Body of pancreas (tissue), 4 donors: ENCODE measurements around the gene SCN8A. TPM values are rescaled to one million over a fixed set of nuclear protein-coding genes. Genes with fewer than 3 reads are reported as not detected.

Experiments used
- ATAC-seq: fragments of 150-250 bp; one replicate; pipeline ENCODE4 v1.9.1; 2016
- DNase-seq, 4 donors: peaks; one replicate each; pipeline ENCODE4 v3.0.0-alpha.2; 2019
- H3K27ac ChIP-seq, 4 donors: fragments of 200-600 bp; sonication (generic); 1 replicate in 3 of 4; 2 replicates in 1 of 4; pipeline versions ENCODE4 v1.5.1 to v1.6.1; 2016 to 2019; ENCODE audit warnings: mild to moderate bottlenecking in 1 of 4, mixed read lengths in 1 of 4, moderate library complexity in 1 of 4
- H3K27me3 ChIP-seq, 2 donors: fragments of 200-600 bp; sonication (generic); one replicate each; pipeline ENCODE4 v1.6.0; 2016; ENCODE audit warnings: mild to moderate bottlenecking in 1 of 2
- H3K36me3 ChIP-seq, 2 donors: fragments of 200-600 bp; sonication (generic); replicated peaks in 1 of 2; 2 replicates each; pipeline ENCODE4 v1.5.1; 2016; ENCODE audit warnings: low read depth in 2 of 2; ENCODE audit not compliant: insufficient read depth in 1 of 2
- H3K4me1 ChIP-seq: fragments of 200-600 bp; sonication (generic); one replicate; pipeline ENCODE4 v1.6.0; 2016
- H3K4me3 ChIP-seq, 2 donors: fragments of 200-600 bp; sonication (generic); 1 replicate in 1 of 2; 2 replicates in 1 of 2; pipeline ENCODE4 v1.5.1; 2016 to 2019
- H3K9me3 ChIP-seq, 3 donors: fragments of 200-600 bp; sonication (generic); 1 replicate in 2 of 3; 2 replicates in 1 of 3; pipeline ENCODE4 v1.5.1; 2016
- POLR2A ChIP-seq, 3 donors: fragments of 450-650 bp; IDR thresholded peaks; one replicate each; pipeline ENCODE4 v1.6.1; 2016; ENCODE audit warnings: antibody characterized with exemption in 3 of 3, mild to moderate bottlenecking in 2 of 3
- WGBS, 2 donors: methylation state at CpG; one replicate each; pipeline ENCODE4 v1.1.5; 2017; 5-methylcytosine and 5-hydroxymethylcytosine counted together
- intact Hi-C: fragments of 100-400 bp; cut with DNase I; formaldehyde crosslinking; loops from one replicate; pipeline ENCODE4 v1.15.1; 2023
- total RNA-seq, 2 donors: library from RNA; depleted of rRNA; stranded (reverse); fragments of >200 nt; gene quantifications; one replicate each; pipeline ENCODE4 v1.1.0, GENCODE V29; 2016
- TF ChIP-seq, protein P1 (sequence below), 7 experiments: fragments of 450-650 bp in 4 of 7; fragments of 200-600 bp in 3 of 7; sonication (generic) in 3 of 7; IDR thresholded peaks; one replicate each; pipeline ENCODE4 v1.5.1; 2016 to 2019; ENCODE audit warnings: antibody characterized with exemption in 7 of 7

The SCN8A gene
- total RNA-seq, 2 donors from 2014 or later: 4.9 to 11.2 TPM

DNA sequence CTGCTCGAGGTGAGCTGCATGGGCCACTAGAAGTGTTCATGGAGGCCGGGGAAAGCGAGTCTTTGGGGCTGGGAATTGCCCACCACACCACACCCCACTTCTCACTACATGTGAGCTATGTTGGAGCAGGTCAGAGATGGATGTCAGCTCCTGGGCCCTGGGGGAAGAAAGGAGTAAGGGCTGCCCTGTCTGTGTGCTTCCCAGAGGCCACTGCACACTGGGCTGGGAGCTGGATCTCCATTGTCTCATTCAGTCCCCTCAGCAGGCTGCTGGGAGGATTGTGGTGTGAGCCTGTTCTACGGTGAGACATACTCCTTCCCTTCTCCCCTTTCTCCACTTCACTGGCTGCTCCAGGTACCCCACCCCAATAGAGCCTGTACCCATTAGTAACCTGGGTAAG is 247.0 kb downstream of the SCN8A start:
- Histone ChIP-seq H3K9me3 (no peaks in the 10 kb centered on the region), H3K4me1 (no peaks in the 10 kb centered on the region), H3K27me3 (no peaks in the 10 kb centered on the region), H3K4me3 (no peak overlapping the region), H3K27ac (no peak overlapping the region), H3K36me3 (no peaks in the 10 kb centered on the region)
- intact Hi-C loops: no loop called here
- TF ChIP-seq, protein P1, sequence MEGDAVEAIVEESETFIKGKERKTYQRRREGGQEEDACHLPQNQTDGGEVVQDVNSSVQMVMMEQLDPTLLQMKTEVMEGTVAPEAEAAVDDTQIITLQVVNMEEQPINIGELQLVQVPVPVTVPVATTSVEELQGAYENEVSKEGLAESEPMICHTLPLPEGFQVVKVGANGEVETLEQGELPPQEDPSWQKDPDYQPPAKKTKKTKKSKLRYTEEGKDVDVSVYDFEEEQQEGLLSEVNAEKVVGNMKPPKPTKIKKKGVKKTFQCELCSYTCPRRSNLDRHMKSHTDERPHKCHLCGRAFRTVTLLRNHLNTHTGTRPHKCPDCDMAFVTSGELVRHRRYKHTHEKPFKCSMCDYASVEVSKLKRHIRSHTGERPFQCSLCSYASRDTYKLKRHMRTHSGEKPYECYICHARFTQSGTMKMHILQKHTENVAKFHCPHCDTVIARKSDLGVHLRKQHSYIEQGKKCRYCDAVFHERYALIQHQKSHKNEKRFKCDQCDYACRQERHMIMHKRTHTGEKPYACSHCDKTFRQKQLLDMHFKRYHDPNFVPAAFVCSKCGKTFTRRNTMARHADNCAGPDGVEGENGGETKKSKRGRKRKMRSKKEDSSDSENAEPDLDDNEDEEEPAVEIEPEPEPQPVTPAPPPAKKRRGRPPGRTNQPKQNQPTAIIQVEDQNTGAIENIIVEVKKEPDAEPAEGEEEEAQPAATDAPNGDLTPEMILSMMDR (IDR thresholded peaks at IDR 0.05): no peak
- no peak for TF ChIP-seq POLR2A (IDR thresholded peaks at IDR 0.05)
- WGBS, 2 donors: 76 to 100% methylated on average over 1 to 4 of the region's 4 CpGs
- DNase-seq: no peak
- no peak for ATAC-seq

- no peak for TF ChIP-seq POLR2A (IDR thresholded peaks at IDR 0.05)
- TF ChIP-seq, protein P1 (IDR thresholded peaks at IDR 0.05): no peak
- H3K27me3 ChIP-seq: no peaks in the 10 kb centered on the region
- intact Hi-C loops: no loop called here
- H3K9me3 ChIP-seq: no peaks in the 10 kb centered on the region
- ATAC-seq (no peak), DNase-seq (no peak)
- 66% methylated on average over 4 of the region's 4 CpGs; no CpG with 5 or more reads in 1 of the 2 donors for WGBS, 2 donors
- H3K4me3 ChIP-seq: no peak overlapping the region
- H3K36me3 ChIP-seq: no peaks in the 10 kb centered on the region
- no peaks in the 10 kb centered on the region for H3K4me1 ChIP-seq
- H3K27ac ChIP-seq: no peak overlapping the region
Measured at GRCh38 chr12:51838762-51839161, 247.7 kb downstream of the SCN8A start.

DNA sequence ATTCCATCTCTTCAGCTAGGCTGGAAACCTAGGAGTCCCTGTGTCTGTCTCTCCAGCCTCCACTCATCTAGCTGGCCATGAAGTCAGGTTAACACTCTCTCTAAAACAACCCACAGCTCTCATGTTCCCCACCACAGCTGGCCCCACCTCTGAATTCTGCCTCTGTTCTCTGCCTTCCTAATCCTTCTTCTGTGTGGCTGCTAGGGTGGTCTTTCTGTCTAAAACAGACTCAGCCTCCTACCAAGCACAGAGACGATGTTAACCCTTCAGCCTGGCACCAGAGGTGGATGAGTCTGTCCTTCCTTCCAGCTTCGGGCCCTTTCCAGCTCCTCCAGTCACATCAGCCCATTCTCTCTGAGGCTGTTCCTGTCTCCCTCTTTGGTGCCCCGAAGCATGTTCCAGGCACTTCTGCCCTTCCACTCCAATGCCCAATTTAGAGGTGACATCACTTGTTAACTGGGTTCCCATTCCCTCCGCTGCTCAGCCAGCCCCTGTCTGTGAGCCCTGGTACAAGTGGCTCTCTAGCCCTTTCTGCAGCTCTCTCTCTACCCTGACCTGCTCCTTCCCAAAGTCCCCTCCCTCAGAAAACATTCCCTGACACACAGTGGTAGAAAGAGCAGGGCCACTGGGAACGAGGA is 248.4 kb downstream of the SCN8A start:
- no peaks in the 10 kb centered on the region for H3K27me3 ChIP-seq
- no peak for ATAC-seq
- no peak for DNase-seq

DNA sequence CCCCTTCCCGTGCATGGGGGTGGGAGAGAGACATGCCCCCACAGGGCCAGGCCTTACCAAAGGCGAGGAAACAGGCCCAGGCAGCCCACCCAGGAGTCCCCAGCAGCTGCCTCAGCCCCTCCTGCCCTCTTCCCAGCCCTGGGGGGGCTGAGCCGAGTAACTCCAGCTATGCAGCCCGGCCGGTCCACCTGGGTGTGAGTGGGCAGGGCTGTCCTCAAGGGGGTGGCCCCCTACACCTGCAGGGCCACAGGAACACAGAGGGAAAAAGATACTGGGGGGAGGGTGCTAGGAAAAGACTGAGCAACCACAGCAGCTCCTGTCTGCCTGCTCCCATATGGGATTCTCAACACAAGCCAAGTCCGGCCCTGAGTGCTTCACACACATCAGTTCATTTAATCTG is 249.9 kb downstream of the SCN8A start:
- Histone ChIP-seq H3K27me3 (peaks cover 0 to 9% of the 10 kb centered on the region in 2 donors), H3K9me3 (no peaks in the 10 kb centered on the region), H3K4me1 (no peaks in the 10 kb centered on the region), H3K36me3 (no peaks in the 10 kb centered on the region), H3K4me3 (no peak overlapping the region), H3K27ac (no peak overlapping the region)
- 60 to 67% methylated on average over 1 to 6 of the region's 6 CpGs for WGBS, 2 donors
- no peak for DNase-seq
- no peak for ATAC-seq
- no peak for TF ChIP-seq POLR2A (IDR thresholded peaks at IDR 0.05)
- TF ChIP-seq, protein P1 (IDR thresholded peaks at IDR 0.05): no peak
- intact Hi-C loops: no loop called here

More for the DNA sequence above, 248.4 kb downstream of the SCN8A start:
- H3K4me1 ChIP-seq: no peaks in the 10 kb centered on the region
- H3K27ac ChIP-seq: no peak overlapping the region
- intact Hi-C loops: no loop called here
- no peaks in the 10 kb centered on the region for H3K36me3 ChIP-seq
- no peaks in the 10 kb centered on the region for H3K9me3 ChIP-seq
- H3K4me3 ChIP-seq: no peak overlapping the region
- TF ChIP-seq POLR2A (IDR thresholded peaks at IDR 0.05): no peak
- TF ChIP-seq, protein P1 (IDR thresholded peaks at IDR 0.05): no peak
- WGBS, 2 donors: 68 to 77% methylated on average over 5 of the region's 5 CpGs

DNA sequence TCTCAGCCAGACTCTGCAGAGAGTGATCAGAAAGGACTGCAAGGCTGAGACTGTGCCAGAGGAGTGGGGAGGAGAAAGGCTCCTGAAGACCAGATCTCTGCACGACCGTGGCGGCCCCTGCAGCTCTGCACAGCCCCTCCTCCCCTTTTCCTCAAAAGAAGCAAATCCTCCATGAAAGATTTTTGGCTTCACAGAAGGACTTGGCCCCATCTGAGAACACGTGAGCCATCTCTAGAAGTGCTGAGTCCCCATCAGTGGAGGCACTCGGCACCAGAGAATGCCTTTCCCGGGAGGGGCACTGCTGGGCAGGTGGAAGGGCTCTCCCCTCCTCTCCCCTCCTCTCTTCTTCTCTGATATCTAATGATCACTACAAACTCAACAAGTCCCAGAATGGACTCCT is 250.7 kb downstream of the SCN8A start:
- ATAC-seq (no peak), DNase-seq (no peak)
- intact Hi-C loops: no loop called here
- peaks cover 4% of the 10 kb centered on the region for H3K4me1 ChIP-seq
- H3K27me3 ChIP-seq: peaks cover 0 to 16% of the 10 kb centered on the region in 2 donors
- no peaks in the 10 kb centered on the region for H3K9me3 ChIP-seq
- TF ChIP-seq, protein P1 (IDR thresholded peaks at IDR 0.05): no peak
- no peak for TF ChIP-seq POLR2A (IDR thresholded peaks at IDR 0.05)
- WGBS, 2 donors: 52 to 63% methylated on average over 2 to 6 of the region's 6 CpGs
- H3K27ac ChIP-seq: no peak overlapping the region
- no peaks in the 10 kb centered on the region for H3K36me3 ChIP-seq
- no peak overlapping the region for H3K4me3 ChIP-seq
